Heart left ventricle (tissue), 13 donors: ENCODE measurements around the gene IDH2.

Experiments
- POLR2A ChIP-seq, 2 donors: fragments of 450-650 bp; IDR thresholded peaks; one replicate each; pipeline ENCODE4 v1.6.1; 2017; ENCODE audit warnings: antibody characterized with exemption in 2 of 2, mild to moderate bottlenecking in 2 of 2, moderate library complexity in 2 of 2
- TF ChIP-seq, protein P1 (sequence below), 12 donors: fragments of 200-600 bp; sonication (generic) in 4 of 12; IDR thresholded peaks; one replicate each; pipeline versions ENCODE4 v1.5.0 to v1.8.0; 2018 to 2022; ENCODE audit warnings: antibody characterized with exemption in 12 of 12, mild to moderate bottlenecking in 5 of 12
- donor health status: ischemic (EF 13 %, LVEDD 7.1; RV severe dilation, severe dysfunction).
- donor health status: DM: no; HTN: yes; CAD: no.
- donor health status: DM: no; HTN: no; CAD: no.
- donor health status: ischemic (EF 25% LVEDD 6.9; RV normal size, moderate dysfunction).
- donor health status: ischemic (EF 25% LVEDD 5.7; RV mildly dilated, moderate dysfunction).
- donor health status: ischemic (EF 35%, LVEDD 5.7; RV mildly dilated, moderate dysfunction).
- donor health status: nonischemic (EF 11% LVEDD 7.7; RV severe dilation, severe dysfunction).
- donor health status: DM: yes; HTN: yes; CAD: no.
- donor health status: PGD.
- donor health status: ischemic (EF 29% LVEDD 5.4; RV normal size, mild dysfunction).
- donor health status: nonischemic (EF 23%, LVEDD 6.1; RV moderate dilation, normal function).

DNA sequence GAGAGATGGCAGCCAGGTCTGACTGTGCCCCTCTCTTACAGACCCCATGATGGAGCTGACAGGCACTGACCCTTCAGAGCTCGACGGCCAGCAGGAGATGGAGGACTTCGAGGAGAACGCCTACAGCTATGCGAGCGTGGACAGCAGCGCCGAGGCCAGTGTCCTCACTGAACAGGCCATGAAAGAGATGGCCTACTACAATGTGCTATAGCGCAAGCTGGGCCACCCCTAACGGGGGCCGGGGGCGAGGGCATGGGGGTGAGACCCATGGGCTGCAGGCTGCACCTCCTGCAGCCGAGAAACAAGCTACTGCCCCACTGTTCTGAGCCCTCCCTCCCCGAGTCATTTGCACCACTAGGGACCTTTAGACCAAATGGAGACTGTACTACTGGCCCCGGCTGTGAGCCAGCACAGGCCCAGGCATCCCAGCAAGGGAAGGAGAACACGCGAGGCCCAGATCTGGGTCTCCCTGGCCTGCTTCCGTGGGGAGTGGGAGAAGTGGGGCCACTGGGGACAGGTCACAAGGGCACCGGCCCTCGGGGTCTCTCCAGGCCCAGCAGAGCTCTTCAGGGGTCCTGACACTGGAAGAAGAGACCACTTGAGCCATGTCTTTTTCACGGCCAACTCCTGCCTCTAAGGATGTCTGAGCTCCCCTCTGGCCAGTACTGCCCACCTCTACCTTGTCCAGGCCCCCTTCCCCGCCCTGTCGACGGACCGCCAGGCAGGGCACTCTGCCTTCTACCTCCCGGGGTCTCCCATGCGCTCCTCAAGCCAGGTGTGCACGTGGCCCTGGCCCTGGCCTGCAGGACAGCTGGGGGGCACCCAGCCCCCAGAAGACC lies 22.4 kb downstream of the IDH2 start:
- TF ChIP-seq, protein P1, sequence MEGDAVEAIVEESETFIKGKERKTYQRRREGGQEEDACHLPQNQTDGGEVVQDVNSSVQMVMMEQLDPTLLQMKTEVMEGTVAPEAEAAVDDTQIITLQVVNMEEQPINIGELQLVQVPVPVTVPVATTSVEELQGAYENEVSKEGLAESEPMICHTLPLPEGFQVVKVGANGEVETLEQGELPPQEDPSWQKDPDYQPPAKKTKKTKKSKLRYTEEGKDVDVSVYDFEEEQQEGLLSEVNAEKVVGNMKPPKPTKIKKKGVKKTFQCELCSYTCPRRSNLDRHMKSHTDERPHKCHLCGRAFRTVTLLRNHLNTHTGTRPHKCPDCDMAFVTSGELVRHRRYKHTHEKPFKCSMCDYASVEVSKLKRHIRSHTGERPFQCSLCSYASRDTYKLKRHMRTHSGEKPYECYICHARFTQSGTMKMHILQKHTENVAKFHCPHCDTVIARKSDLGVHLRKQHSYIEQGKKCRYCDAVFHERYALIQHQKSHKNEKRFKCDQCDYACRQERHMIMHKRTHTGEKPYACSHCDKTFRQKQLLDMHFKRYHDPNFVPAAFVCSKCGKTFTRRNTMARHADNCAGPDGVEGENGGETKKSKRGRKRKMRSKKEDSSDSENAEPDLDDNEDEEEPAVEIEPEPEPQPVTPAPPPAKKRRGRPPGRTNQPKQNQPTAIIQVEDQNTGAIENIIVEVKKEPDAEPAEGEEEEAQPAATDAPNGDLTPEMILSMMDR (IDR thresholded peaks at IDR 0.05): no peak
- no peak for TF ChIP-seq POLR2A (IDR thresholded peaks at IDR 0.05)
